Calu3 (cell line): ENCODE measurements around the gene TSPAN11. TPM values are rescaled to one million over a fixed set of nuclear protein-coding genes. Genes with fewer than 3 reads are reported as not detected.

Source experiments
- BruUV-seq: library from RNA; stranded (reverse); fragments of 400-500 nt; replicated peaks from 2 replicates; lab custom pipeline; 2021; lab: Mats Ljungman, UMichigan
- CTCF ChIA-PET: fragments of 300-600 bp; sonication (Branson Sonifier 250); formaldehyde crosslinking; loops from one replicate; lab custom pipeline; 2022; ENCODE audit warnings: antibody characterized with exemption; lab: Charles Lee
- DNase-seq: peaks from one replicate; pipeline ENCODE4 v3.0.0; 2022
- H3K27ac Mint-ChIP-seq: one replicate; pipeline ENCODE4 v1.8.0; 2022; ENCODE audit warnings: mixed read lengths; ENCODE audit not compliant: unreplicated experiment
- H3K27me3 Mint-ChIP-seq: one replicate; pipeline ENCODE4 v1.8.0; 2022; ENCODE audit warnings: mixed read lengths; ENCODE audit not compliant: unreplicated experiment
- H3K36me3 Mint-ChIP-seq: one replicate; pipeline ENCODE4 v1.8.0; 2022; ENCODE audit warnings: mild to moderate bottlenecking, moderate library complexity, mixed read lengths; ENCODE audit not compliant: insufficient read depth, unreplicated experiment
- H3K4me1 Mint-ChIP-seq: one replicate; pipeline ENCODE4 v1.8.0; 2022; ENCODE audit warnings: mild to moderate bottlenecking, low read depth, mixed read lengths; ENCODE audit not compliant: unreplicated experiment
- H3K4me3 Mint-ChIP-seq: one replicate; pipeline ENCODE4 v1.8.0; 2022; ENCODE audit warnings: mild to moderate bottlenecking, low read depth, moderate library complexity, mixed read lengths; ENCODE audit not compliant: unreplicated experiment
- H3K9me3 Mint-ChIP-seq: one replicate; pipeline ENCODE4 v1.8.0; 2022; ENCODE audit warnings: low read depth, mixed read lengths; ENCODE audit not compliant: unreplicated experiment
- intact Hi-C: fragments of 100-400 bp; cut with micrococcal nuclease; formaldehyde crosslinking; loops from one replicate; pipeline ENCODE4 v1.10.0; 2022; ENCODE audit not compliant: unreplicated experiment
- total RNA-seq: library from RNA; stranded (reverse); gene quantifications from 2 replicates; pipeline ENCODE4 v1.2.3, GENCODE V29; 2022
- TF ChIP-seq, protein P1 (sequence below): fragments of 200-600 bp; IDR thresholded peaks from one replicate; pipeline ENCODE4 v1.8.0; 2022; ENCODE audit warnings: antibody characterized with exemption; ENCODE audit not compliant: unreplicated experiment

Gene TSPAN11
- total RNA-seq, 1 experiment from 2014 or later = not detected

DNA sequence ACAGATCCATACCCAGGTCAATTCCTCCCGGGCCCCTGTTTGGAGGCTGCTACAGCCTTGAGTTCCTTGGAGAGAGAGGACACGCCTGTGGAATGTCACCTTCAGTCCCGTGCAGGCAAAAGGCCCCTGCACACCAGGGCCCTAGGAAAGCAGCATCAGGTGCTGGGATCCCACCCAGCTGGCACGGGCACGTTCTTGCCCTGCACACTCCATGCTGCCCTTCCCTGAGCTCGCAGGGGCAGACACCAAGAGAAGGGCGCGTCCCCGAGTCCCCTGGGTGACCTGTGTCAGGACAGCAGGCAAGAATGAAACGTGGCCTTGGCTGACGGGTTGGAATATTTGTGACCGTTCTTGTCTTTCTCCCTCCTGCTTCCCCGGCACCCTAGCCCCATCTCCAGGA, 67.7 kb downstream of the TSPAN11 start:
- no peak for DNase-seq
- no peaks in the 10 kb centered on the region for H3K36me3 Mint-ChIP-seq
- no TSS peak for BruUV-seq
- intact Hi-C loops = no loop called here
- H3K4me1 Mint-ChIP-seq = no peaks in the 10 kb centered on the region
- H3K9me3 Mint-ChIP-seq = no peaks in the 10 kb centered on the region
- H3K27me3 Mint-ChIP-seq = no peaks in the 10 kb centered on the region
- CTCF ChIA-PET = no interaction called here
- H3K4me3 Mint-ChIP-seq = no peak overlapping the region
- TF ChIP-seq, protein P1, sequence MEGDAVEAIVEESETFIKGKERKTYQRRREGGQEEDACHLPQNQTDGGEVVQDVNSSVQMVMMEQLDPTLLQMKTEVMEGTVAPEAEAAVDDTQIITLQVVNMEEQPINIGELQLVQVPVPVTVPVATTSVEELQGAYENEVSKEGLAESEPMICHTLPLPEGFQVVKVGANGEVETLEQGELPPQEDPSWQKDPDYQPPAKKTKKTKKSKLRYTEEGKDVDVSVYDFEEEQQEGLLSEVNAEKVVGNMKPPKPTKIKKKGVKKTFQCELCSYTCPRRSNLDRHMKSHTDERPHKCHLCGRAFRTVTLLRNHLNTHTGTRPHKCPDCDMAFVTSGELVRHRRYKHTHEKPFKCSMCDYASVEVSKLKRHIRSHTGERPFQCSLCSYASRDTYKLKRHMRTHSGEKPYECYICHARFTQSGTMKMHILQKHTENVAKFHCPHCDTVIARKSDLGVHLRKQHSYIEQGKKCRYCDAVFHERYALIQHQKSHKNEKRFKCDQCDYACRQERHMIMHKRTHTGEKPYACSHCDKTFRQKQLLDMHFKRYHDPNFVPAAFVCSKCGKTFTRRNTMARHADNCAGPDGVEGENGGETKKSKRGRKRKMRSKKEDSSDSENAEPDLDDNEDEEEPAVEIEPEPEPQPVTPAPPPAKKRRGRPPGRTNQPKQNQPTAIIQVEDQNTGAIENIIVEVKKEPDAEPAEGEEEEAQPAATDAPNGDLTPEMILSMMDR = no peak
- H3K27ac Mint-ChIP-seq = no peak overlapping the region

DNA sequence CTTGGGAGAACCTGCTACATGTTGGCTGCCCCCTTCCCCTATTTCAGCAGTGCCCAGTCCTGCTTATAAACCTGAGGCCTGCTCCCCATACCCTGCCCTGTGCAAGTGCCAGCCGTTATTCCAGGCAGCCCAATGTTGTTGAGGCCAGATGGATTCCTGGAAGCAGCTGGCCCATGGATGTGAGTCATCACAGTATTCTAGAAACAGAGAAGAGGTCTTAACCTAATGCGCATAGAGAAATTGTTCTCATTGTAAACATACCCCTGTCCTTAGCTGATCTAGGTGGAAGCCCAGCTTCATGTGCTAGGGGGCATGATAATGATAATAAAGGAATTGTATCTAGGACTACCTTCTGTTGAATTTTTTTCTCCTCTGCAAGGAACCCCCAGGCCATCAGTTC, 69.7 kb downstream of the TSPAN11 start:
- TF ChIP-seq, protein P1 = no peak
- Mint-ChIP-seq H3K27ac (no peak overlapping the region), H3K36me3 (no peaks in the 10 kb centered on the region), H3K4me3 (no peak overlapping the region), H3K27me3 (peaks cover 15% of the 10 kb centered on the region), H3K9me3 (no peaks in the 10 kb centered on the region), H3K4me1 (no peaks in the 10 kb centered on the region)
- CTCF ChIA-PET = no interaction called here
- BruUV-seq = no TSS peak
- intact Hi-C loops = no loop called here
- no peak for DNase-seq

DNA sequence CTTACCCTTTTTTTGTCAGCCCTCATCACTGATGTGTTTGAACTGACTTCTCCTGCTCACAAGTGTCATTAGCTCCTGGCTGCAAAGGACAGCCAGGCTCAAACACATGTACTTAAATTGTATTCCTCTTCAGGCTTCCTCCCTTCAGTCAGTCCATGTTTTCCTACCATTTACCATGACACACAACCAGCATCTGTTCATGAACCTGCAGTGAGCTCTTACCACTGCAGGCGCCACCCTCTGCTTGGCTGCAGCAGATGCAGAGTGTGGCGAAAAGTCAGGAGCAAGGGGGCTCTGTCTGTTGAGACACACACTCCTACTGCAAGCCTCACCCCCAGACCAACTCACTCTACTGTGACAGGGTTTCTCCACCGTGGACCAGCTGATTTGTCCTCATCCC, 70.2 kb downstream of the TSPAN11 start:
- Mint-ChIP-seq H3K36me3 (no peaks in the 10 kb centered on the region), H3K4me3 (no peak overlapping the region), H3K27me3 (peaks cover 20% of the 10 kb centered on the region), H3K4me1 (no peaks in the 10 kb centered on the region), H3K27ac (no peak overlapping the region), H3K9me3 (no peaks in the 10 kb centered on the region)
- BruUV-seq = no TSS peak
- intact Hi-C loops = no loop called here
- CTCF ChIA-PET = no interaction called here
- TF ChIP-seq, protein P1 = no peak
- no peak for DNase-seq

DNA sequence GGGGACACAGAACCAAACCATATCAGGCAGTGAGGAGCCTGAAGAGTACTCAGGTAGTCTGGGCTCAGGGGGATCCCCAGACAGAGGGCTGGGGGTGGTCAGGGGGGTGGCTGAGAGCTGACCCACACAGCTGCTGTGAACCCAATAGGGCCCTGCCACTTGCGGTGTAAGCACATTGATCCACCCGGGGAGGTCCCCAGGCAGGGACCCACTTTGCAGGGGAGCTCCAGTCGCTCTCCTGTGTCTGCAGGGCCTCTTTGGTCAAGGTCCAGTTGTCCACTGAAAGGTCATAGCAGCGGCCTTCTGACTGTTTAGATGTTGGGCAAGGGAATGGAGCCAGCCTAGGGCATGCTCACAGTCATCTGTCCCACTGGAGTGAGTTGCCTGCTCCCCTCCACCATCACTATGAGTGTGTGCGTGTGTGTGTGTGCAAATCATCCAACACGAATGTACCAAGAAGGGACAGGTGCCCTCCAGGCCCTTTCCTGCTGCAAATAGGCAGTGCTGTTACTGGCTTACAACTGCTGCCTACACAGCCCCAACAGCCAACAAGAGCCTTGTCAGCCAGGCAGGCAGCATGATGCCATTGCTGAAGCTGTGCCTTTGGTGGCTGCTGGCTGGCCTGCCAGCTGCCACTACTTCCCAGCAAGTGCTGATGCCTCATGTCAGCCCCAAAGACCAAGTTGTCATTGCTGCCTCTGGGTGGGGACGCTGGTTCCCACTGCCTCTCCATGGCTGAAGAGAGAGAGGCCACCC, 71.3 kb downstream of the TSPAN11 start:
- no peaks in the 10 kb centered on the region for H3K4me1 Mint-ChIP-seq
- BruUV-seq = no TSS peak

More for the DNA sequence above, 71.3 kb downstream of the TSPAN11 start:
- CTCF ChIA-PET = no interaction called here
- Mint-ChIP-seq H3K9me3 (no peaks in the 10 kb centered on the region), H3K27ac (no peak overlapping the region), H3K4me3 (no peak overlapping the region), H3K36me3 (no peaks in the 10 kb centered on the region), H3K27me3 (peaks cover 20% of the 10 kb centered on the region)
- no peak for DNase-seq
- TF ChIP-seq, protein P1 = no peak
- intact Hi-C loops = no loop called here
